ENCODE measurements around the gene RIBC2. TPM values are rescaled to one million over a fixed set of nuclear protein-coding genes. Genes with fewer than 3 reads are reported as not detected.

RIBC2 gene
- total RNA-seq, 1 experiment from 2014 or later: 2.7 TPM

GRCh38 chr22:45376009-45376408 lies 37.5 kb upstream of the RIBC2 start:
- CTCF ChIA-PET: no interaction called here

GRCh38 chr22:45376703-45377102 lies 36.8 kb upstream of the RIBC2 start:
- H3K4me1 ChIP-seq (ENCODE audit: insufficient read depth, low read length): no peaks in the 10 kb centered on the region
- H3K4me3 ChIP-seq (ENCODE audit: low read length): no peak overlapping the region
- ChIA-PET CTCF (no interaction called here), POLR2A (ENCODE audit: unreplicated experiment) (no interaction called here)
- H3K27me3 ChIP-seq (ENCODE audit: low read length): no peaks in the 10 kb centered on the region
- DNase-seq (no peak), ATAC-seq (no peak)
- no peaks in the 10 kb centered on the region for H3F3A ChIP-seq (ENCODE audit: low read length, unreplicated experiment)
- H3K9me3 ChIP-seq (ENCODE audit: low read length): no peaks in the 10 kb centered on the region
- intact Hi-C loops (cut with micrococcal nuclease): no loop called here
- no TSS peak for BruUV-seq (replicated peaks)
- no peaks in the 10 kb centered on the region for H3K9me2 ChIP-seq (replicated peaks; ENCODE audit: low read length)
- H3K9ac ChIP-seq (ENCODE audit: low read length): no peak overlapping the region
- H3K27ac ChIP-seq (ENCODE audit: low read length): no peak overlapping the region
- no peaks in the 10 kb centered on the region for H3K79me2 ChIP-seq (ENCODE audit: low read length)
- H4K20me1 ChIP-seq (ENCODE audit: low read length): no peaks in the 10 kb centered on the region
- no peaks in the 10 kb centered on the region for H3K36me3 ChIP-seq (ENCODE audit: low read depth, low read length)
- no peak overlapping the region for H2AFZ ChIP-seq (ENCODE audit: low read length)
- H3K4me2 ChIP-seq (ENCODE audit: low read length): no peak overlapping the region
- TF ChIP-seq EZH2 (IDR thresholded peaks at IDR 0.05; ENCODE audit: low read length, unreplicated experiment) (no peak), EZH2phosphoT487 (IDR thresholded peaks at IDR 0.05; ENCODE audit: borderline replicate concordance, low read length) (no peak), CTCF (conservative IDR thresholded peaks at IDR 0.05; ENCODE audit: low read depth, low read length) (no peak)

More at GRCh38 chr22:45376009-45376408, 37.5 kb upstream of the RIBC2 start:
- Histone ChIP-seq H2AFZ (ENCODE audit: low read length) (no peak overlapping the region), H3K9ac (ENCODE audit: low read length) (no peak overlapping the region), H3K27me3 (ENCODE audit: low read length) (no peaks in the 10 kb centered on the region), H3F3A (ENCODE audit: low read length, unreplicated experiment) (no peaks in the 10 kb centered on the region), H3K4me3 (ENCODE audit: low read length) (no peak overlapping the region), H3K4me2 (ENCODE audit: low read length) (no peak overlapping the region), H3K9me3 (ENCODE audit: low read length) (no peaks in the 10 kb centered on the region), H3K27ac (ENCODE audit: low read length) (no peak overlapping the region), H3K9me2 (replicated peaks; ENCODE audit: low read length) (no peaks in the 10 kb centered on the region), H3K79me2 (ENCODE audit: low read length) (no peaks in the 10 kb centered on the region), H4K20me1 (ENCODE audit: low read length) (no peaks in the 10 kb centered on the region), H3K4me1 (ENCODE audit: insufficient read depth, low read length) (no peaks in the 10 kb centered on the region), H3K36me3 (ENCODE audit: low read depth, low read length) (no peaks in the 10 kb centered on the region)
- BruUV-seq (replicated peaks): no TSS peak
- no peak for DNase-seq
- POLR2A ChIA-PET (ENCODE audit: unreplicated experiment): no interaction called here
- TF ChIP-seq CTCF (conservative IDR thresholded peaks at IDR 0.05; ENCODE audit: low read depth, low read length) (no peak), EZH2phosphoT487 (IDR thresholded peaks at IDR 0.05; ENCODE audit: borderline replicate concordance, low read length) (no peak), EZH2 (IDR thresholded peaks at IDR 0.05; ENCODE audit: low read length, unreplicated experiment) (no peak)
- intact Hi-C loops (cut with micrococcal nuclease): no loop called here
- no peak for ATAC-seq

GRCh38 chr22:45381348-45381747 lies 32.1 kb upstream of the RIBC2 start:
- H3K4me1 ChIP-seq (ENCODE audit: insufficient read depth, low read length): no peaks in the 10 kb centered on the region
- no peaks in the 10 kb centered on the region for H3K27me3 ChIP-seq (ENCODE audit: low read length)
- H3K4me3 ChIP-seq (ENCODE audit: low read length): no peak overlapping the region
- no peak overlapping the region for H3K9ac ChIP-seq (ENCODE audit: low read length)
- no TSS peak for BruUV-seq (replicated peaks)
- H3K4me2 ChIP-seq (ENCODE audit: low read length): no peak overlapping the region
- H3K9me3 ChIP-seq (ENCODE audit: low read length): no peaks in the 10 kb centered on the region
- intact Hi-C loops (cut with micrococcal nuclease): no loop called here
- no peaks in the 10 kb centered on the region for H3K9me2 ChIP-seq (replicated peaks; ENCODE audit: low read length)
- no peak overlapping the region for H2AFZ ChIP-seq (ENCODE audit: low read length)
- H4K20me1 ChIP-seq (ENCODE audit: low read length): no peaks in the 10 kb centered on the region
- ATAC-seq: no peak
- no peaks in the 10 kb centered on the region for H3F3A ChIP-seq (ENCODE audit: low read length, unreplicated experiment)
- CTCF ChIA-PET: no interaction called here
- POLR2A ChIA-PET (ENCODE audit: unreplicated experiment): no interaction called here
- no peaks in the 10 kb centered on the region for H3K79me2 ChIP-seq (ENCODE audit: low read length)
- no peak overlapping the region for H3K27ac ChIP-seq (ENCODE audit: low read length)
- DNase-seq: no peak
- no peaks in the 10 kb centered on the region for H3K36me3 ChIP-seq (ENCODE audit: low read depth, low read length)
- TF ChIP-seq EZH2 (IDR thresholded peaks at IDR 0.05; ENCODE audit: low read length, unreplicated experiment) (no peak), CTCF (conservative IDR thresholded peaks at IDR 0.05; ENCODE audit: low read depth, low read length) (no peak), EZH2phosphoT487 (IDR thresholded peaks at IDR 0.05; ENCODE audit: borderline replicate concordance, low read length) (no peak)

Measured in PC-3 (cell line).